Stimulated activated CD4-positive, alpha-beta T cell treated with anti-CD3 and anti-CD28 coated beads, Interleukin-4, amount 100 ng/mL, for 1 hour (primary cell): Measurements from ENCODE around the gene ISCA1.
"Not testable (repeated sequence)": the region's sequence is repeated elsewhere in the genome, so short reads cannot be mapped to it uniquely, and the experiment has no call there.

Experiments used
- DNase-seq: peaks from one replicate; pipeline ENCODE4 v3.0.0-alpha.2; 2020

The ISCA1 gene

GRCh38 chr9:86282077-86282978, at the start of gene ISCA1:
Gene ISCA1 (minus strand): TSS chr9:86282538. CDS start chr9:86282458, 80 bp downstream.
- peak; percentile 100 for DNase-seq

GRCh38 chr9:86330186-86330585, 47.8 kb upstream of the ISCA1 start:
- DNase-seq, result no peak

- DNase-seq, result no peak
These were observed 47.3 kb upstream of the ISCA1 start for GRCh38 chr9:86329649-86330048.

GRCh38 chr9:86328156-86328555, 45.8 kb upstream of the ISCA1 start:
- no peak for DNase-seq

GRCh38 chr9:86326536-86326935, 44.2 kb upstream of the ISCA1 start:
- DNase-seq, result no peak

- no peak for DNase-seq
These were observed 42.6 kb upstream of the ISCA1 start for GRCh38 chr9:86324901-86325300.

GRCh38 chr9:86324308-86324707, 42.0 kb upstream of the ISCA1 start:
- DNase-seq, result no peak

GRCh38 chr9:86322973-86323644, 40.8 kb upstream of the ISCA1 start:
- DNase-seq, result no peak

GRCh38 chr9:86321373-86321772, 39.0 kb upstream of the ISCA1 start:
- DNase-seq, result no peak

GRCh38 chr9:86318187-86318586, 35.8 kb upstream of the ISCA1 start:
- no peak for DNase-seq

- DNase-seq, result no peak
These were observed 32.7 kb upstream of the ISCA1 start for GRCh38 chr9:86315078-86315477.

- DNase-seq, result not testable (repeated sequence)
These were observed 30.6 kb upstream of the ISCA1 start for GRCh38 chr9:86312959-86313358.

- DNase-seq, result no peak
These were observed 26.3 kb upstream of the ISCA1 start for GRCh38 chr9:86308687-86309086.

GRCh38 chr9:86304236-86304730, 21.9 kb upstream of the ISCA1 start:
- DNase-seq, result no peak

- peak; percentile 26 for DNase-seq
These were observed 21.1 kb upstream of the ISCA1 start for GRCh38 chr9:86303316-86303975.

GRCh38 chr9:86301686-86302085, 19.3 kb upstream of the ISCA1 start:
- DNase-seq, result no peak

- no peak for DNase-seq
These were observed 18.4 kb upstream of the ISCA1 start for GRCh38 chr9:86300701-86301100.

GRCh38 chr9:86298873-86299272, 16.5 kb upstream of the ISCA1 start:
- DNase-seq, result no peak

- not testable (repeated sequence) for DNase-seq
These were observed 8.0 kb upstream of the ISCA1 start for GRCh38 chr9:86290341-86290740.

GRCh38 chr9:86288499-86289198, 6.3 kb upstream of the ISCA1 start:
- no peak for DNase-seq

- no peak for DNase-seq
These were observed 4.7 kb upstream of the ISCA1 start for GRCh38 chr9:86287013-86287412.

GRCh38 chr9:86286278-86286677, 3.9 kb upstream of the ISCA1 start:
- no peak for DNase-seq

- DNase-seq, result no peak
These were observed 2.9 kb upstream of the ISCA1 start for GRCh38 chr9:86285261-86285660.
